Stimulated activated effector memory CD8-positive, alpha-beta T cell treated with anti-CD3 and anti-CD28 coated beads, Interleukin-12 subunit alpha, Interleukin-12 subunit beta, amount 100 ng/mL, for 72 hours (primary cell): ENCODE measurements around the gene SPATA4.

Experiments
- ATAC-seq: fragments of 150-1000 bp; cut with Tn5 transposase; 2 replicates; pipeline ENCODE4 v1.10.0; 2021
- DNase-seq, 2 donors: peaks; one replicate each; pipeline ENCODE4 v3.0.0; 2021 to 2022; ENCODE audit warnings: low spot score in 2 of 2
- H3K27ac Mint-ChIP-seq: one replicate; pipeline ENCODE4 v1.8.0; 2022; ENCODE audit warnings: mild to moderate bottlenecking, mixed read lengths
- H3K36me3 Mint-ChIP-seq: one replicate; pipeline ENCODE4 v1.8.0; 2022; ENCODE audit warnings: mild to moderate bottlenecking, mixed read lengths
- H3K4me1 Mint-ChIP-seq: one replicate; pipeline ENCODE4 v1.8.0; 2022; ENCODE audit warnings: mixed read lengths
- H3K4me3 Mint-ChIP-seq: one replicate; pipeline ENCODE4 v1.8.0; 2022; ENCODE audit warnings: mild to moderate bottlenecking, mixed read lengths
- H3K9me3 Mint-ChIP-seq: one replicate; pipeline ENCODE4 v1.8.0; 2022; ENCODE audit warnings: mixed read lengths

Gene SPATA4

DNA sequence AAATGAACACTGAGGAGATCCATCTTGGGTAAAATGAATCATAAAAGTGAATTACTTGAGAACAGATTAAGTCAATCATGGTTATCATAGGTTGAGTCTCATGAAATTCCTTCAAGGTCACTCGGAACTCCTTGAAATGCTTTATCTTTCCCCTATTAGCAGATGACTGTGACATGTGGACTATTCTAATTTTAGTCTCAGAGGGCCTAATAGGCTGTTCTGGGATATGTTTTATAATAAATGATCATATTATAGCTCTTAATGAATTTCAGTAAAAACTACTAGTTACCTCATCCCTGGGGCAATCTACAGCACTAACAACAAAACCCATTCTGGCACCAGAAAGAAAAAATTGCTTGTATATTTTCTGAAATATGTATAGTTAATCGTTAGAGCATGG, 44.7 kb downstream of the SPATA4 start:
- no peak overlapping the region for H3K27ac Mint-ChIP-seq
- H3K4me3 Mint-ChIP-seq = no peak overlapping the region
- DNase-seq = no peak
- no peak for ATAC-seq
- no peaks in the 10 kb centered on the region for H3K4me1 Mint-ChIP-seq
- no peaks in the 10 kb centered on the region for H3K9me3 Mint-ChIP-seq
- H3K36me3 Mint-ChIP-seq = no peaks in the 10 kb centered on the region

DNA sequence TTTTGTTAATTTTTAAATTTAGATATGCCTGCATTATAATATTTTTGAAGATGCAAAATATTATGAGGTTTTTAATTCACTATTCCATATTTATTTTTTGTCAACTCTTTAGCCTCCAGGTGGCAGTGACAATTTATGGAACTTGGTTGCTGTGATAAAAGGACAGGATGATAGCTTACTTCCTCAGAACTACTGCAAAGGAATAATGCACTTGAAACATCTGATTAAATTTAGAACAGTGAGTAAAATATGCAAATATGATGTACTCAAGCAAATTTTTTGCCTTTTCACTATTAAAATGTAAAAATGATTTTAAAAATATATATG, 45.1 kb downstream of the SPATA4 start:
- H3K4me1 Mint-ChIP-seq = no peaks in the 10 kb centered on the region
- no peaks in the 10 kb centered on the region for H3K9me3 Mint-ChIP-seq
- no peak overlapping the region for H3K4me3 Mint-ChIP-seq
- no peak for DNase-seq
- no peak for ATAC-seq
- no peak overlapping the region for H3K27ac Mint-ChIP-seq
- H3K36me3 Mint-ChIP-seq = no peaks in the 10 kb centered on the region

DNA sequence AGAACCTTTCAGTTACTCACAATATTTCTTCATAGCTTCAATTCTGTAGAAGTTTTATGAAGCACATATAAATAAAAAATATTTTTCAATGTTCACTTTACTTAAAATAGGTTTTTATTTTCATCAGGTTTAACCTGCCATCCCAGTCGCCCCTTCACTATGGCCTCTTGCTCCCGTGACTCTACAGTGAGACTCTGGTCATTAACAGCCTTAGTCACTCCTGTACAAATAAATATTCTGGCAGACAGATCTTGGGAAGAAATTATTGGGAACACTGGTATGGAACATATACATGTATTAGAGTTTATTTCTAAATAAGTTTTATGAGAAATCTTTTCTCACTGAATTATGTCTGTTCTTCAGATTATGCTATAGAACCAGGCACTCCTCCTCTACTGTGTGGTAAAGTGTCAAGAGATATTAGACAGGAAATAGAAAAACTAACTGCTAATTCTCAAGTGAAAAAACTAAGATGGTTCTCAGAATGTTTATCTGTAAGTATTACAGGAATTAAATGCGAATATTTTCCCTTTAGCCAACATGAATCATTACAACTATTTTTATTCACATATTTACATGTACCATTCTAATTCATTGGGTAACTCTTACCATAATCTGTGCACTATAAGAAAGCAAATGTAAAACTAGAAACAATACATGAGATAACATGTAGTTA, 45.6 kb downstream of the SPATA4 start:
- ATAC-seq = no peak
- Mint-ChIP-seq H3K4me1 (no peaks in the 10 kb centered on the region), H3K4me3 (no peak overlapping the region), H3K9me3 (no peaks in the 10 kb centered on the region), H3K27ac (no peak overlapping the region), H3K36me3 (no peaks in the 10 kb centered on the region)
- DNase-seq = no peak

DNA sequence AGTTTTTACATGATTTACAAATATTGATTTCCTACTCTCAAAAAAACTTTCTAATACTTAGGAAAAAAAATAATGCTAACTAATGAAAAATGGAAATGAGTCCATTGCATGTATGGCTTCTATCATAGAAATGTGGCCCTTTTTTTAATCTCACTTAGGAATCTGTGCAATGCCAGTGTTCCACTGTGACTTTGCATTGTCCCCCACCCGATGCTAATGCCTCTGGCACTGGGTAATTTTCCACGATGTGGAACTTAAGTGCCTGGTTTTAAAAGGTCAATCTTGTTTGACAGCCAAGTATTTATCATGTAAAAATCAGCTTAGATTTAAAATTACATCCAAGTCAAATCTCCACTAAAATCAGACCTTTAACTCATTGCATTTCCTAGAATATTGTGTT, 53.1 kb downstream of the SPATA4 start:
- DNase-seq (no peak), ATAC-seq (no peak)
- Mint-ChIP-seq H3K4me3 (no peak overlapping the region), H3K36me3 (no peaks in the 10 kb centered on the region), H3K27ac (no peak overlapping the region), H3K4me1 (no peaks in the 10 kb centered on the region), H3K9me3 (no peaks in the 10 kb centered on the region)

GRCh38 chr4:176139518-176139917, 55.9 kb downstream of the SPATA4 start:
- no peak overlapping the region for H3K4me3 Mint-ChIP-seq
- no peaks in the 10 kb centered on the region for H3K4me1 Mint-ChIP-seq
- H3K36me3 Mint-ChIP-seq = no peaks in the 10 kb centered on the region
- H3K27ac Mint-ChIP-seq = no peak overlapping the region
- ATAC-seq (no peak), DNase-seq (no peak)
- no peaks in the 10 kb centered on the region for H3K9me3 Mint-ChIP-seq

GRCh38 chr4:176137631-176138030, 57.8 kb downstream of the SPATA4 start:
- Mint-ChIP-seq H3K27ac (no peak overlapping the region), H3K36me3 (no peaks in the 10 kb centered on the region), H3K9me3 (no peaks in the 10 kb centered on the region), H3K4me1 (no peaks in the 10 kb centered on the region), H3K4me3 (no peak overlapping the region)
- ATAC-seq (no peak), DNase-seq (no peak)

DNA sequence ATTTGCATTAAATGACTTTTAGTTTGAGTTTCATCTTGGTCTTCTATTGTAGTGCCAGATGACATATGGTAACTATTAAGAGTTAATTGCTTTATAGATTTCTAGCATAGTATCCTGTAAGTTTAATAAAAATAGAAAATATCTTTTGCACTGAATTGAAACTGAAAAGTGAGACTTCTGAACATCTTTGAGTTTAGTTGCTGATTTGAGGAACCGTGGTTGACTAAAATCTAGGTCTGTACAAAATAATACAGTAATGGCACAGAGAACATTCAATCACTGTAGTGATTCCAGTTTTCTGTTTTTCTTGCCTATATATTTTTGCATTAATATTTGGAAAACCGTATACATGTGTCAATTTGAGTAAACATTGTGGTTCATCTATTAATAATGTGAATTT, 60.7 kb downstream of the SPATA4 start:
- H3K4me3 Mint-ChIP-seq = no peak overlapping the region
- H3K4me1 Mint-ChIP-seq = no peaks in the 10 kb centered on the region
- no peaks in the 10 kb centered on the region for H3K36me3 Mint-ChIP-seq
- no peak overlapping the region for H3K27ac Mint-ChIP-seq
- ATAC-seq = no peak
- DNase-seq = no peak
- no peaks in the 10 kb centered on the region for H3K9me3 Mint-ChIP-seq
